Mesenchymal stem cell (in vitro differentiated cells and primary cell): Measurements from ENCODE around the gene DOCK10. TPM values are rescaled to one million over a fixed set of nuclear protein-coding genes. Genes with fewer than 3 reads are reported as not detected.

ENCODE experiments used
- DNase-seq: peaks from one replicate; pipeline ENCODE4 v3.0.0-alpha.2; 2013
- H2AFZ ChIP-seq: one replicate; pipeline ENCODE4 v1.6.1; 2013; ENCODE audit warnings: low read depth, mild to moderate bottlenecking, control low read depth, inconsistent platforms, low read length, moderate library complexity
- H2AK5ac ChIP-seq: 2 replicates; pipeline ENCODE4 v1.6.1; 2013; ENCODE audit warnings: low read length, moderate library complexity, mild to moderate bottlenecking, inconsistent platforms; ENCODE audit not compliant: severe bottlenecking
- H2BK120ac ChIP-seq: one replicate; pipeline ENCODE4 v1.6.1; 2013; ENCODE audit warnings: low read depth, mild to moderate bottlenecking, inconsistent platforms, low read length, moderate library complexity
- H2BK12ac ChIP-seq, 2 experiments: one replicate each; pipeline ENCODE4 v1.6.1; 2013; ENCODE audit warnings: inconsistent platforms in 2 of 2, low read length in 2 of 2, mild to moderate bottlenecking in 2 of 2, moderate library complexity in 2 of 2, control low read depth in 1 of 2
- H2BK15ac ChIP-seq: one replicate; pipeline ENCODE4 v1.6.1; 2013; ENCODE audit warnings: mild to moderate bottlenecking, low read depth, inconsistent platforms; ENCODE audit not compliant: poor library complexity, severe bottlenecking
- H2BK5ac ChIP-seq: 2 replicates; pipeline ENCODE4 v1.6.1; 2013; ENCODE audit warnings: low read depth, mild to moderate bottlenecking, low read length, control low read depth, inconsistent platforms; ENCODE audit not compliant: poor library complexity, severe bottlenecking
- H3K14ac ChIP-seq, 2 experiments: one replicate each; pipeline ENCODE4 v1.6.1; 2013; ENCODE audit warnings: inconsistent platforms in 2 of 2, low read length in 2 of 2, control low read depth in 1 of 2, mild to moderate bottlenecking in 1 of 2, moderate library complexity in 1 of 2
- H3K18ac ChIP-seq, 2 experiments: one replicate each; pipeline ENCODE4 v1.6.1; 2013; ENCODE audit warnings: inconsistent platforms in 2 of 2, low read length in 2 of 2, control low read depth in 1 of 2, low read depth in 1 of 2, mild to moderate bottlenecking in 1 of 2
- H3K23ac ChIP-seq, 2 experiments: one replicate each; pipeline ENCODE4 v1.6.1; 2013; ENCODE audit warnings: inconsistent platforms in 2 of 2, low read length in 2 of 2, mild to moderate bottlenecking in 2 of 2, moderate library complexity in 2 of 2, control low read depth in 1 of 2
- H3K27ac ChIP-seq: 2 replicates; pipeline ENCODE4 v1.5.1; 2013; ENCODE audit warnings: mild to moderate bottlenecking, moderate library complexity, low read length, control low read depth, inconsistent platforms; ENCODE audit not compliant: poor library complexity, severe bottlenecking
- H3K27me3 ChIP-seq, 2 experiments: 2 replicates each; pipeline versions ENCODE4 v1.6.1 to v1.7.0; 2013; ENCODE audit warnings: low read length in 2 of 2, mild to moderate bottlenecking in 2 of 2, moderate library complexity in 2 of 2, control low read depth in 1 of 2, inconsistent platforms in 1 of 2; ENCODE audit not compliant: control insufficient read depth in 1 of 2, insufficient read depth in 1 of 2
- H3K36me3 ChIP-seq, 2 experiments: 2 replicates each; pipeline versions ENCODE4 v1.6.1 to v1.7.0; 2013; ENCODE audit warnings: low read length in 2 of 2, control low read depth in 1 of 2, inconsistent platforms in 1 of 2, low read depth in 1 of 2, mild to moderate bottlenecking in 1 of 2; ENCODE audit not compliant: insufficient read depth in 2 of 2, control insufficient read depth in 1 of 2
- H3K4ac ChIP-seq, 2 experiments: one replicate each; pipeline ENCODE4 v1.6.1; 2013; ENCODE audit warnings: inconsistent platforms in 2 of 2, low read length in 2 of 2, mild to moderate bottlenecking in 2 of 2, moderate library complexity in 2 of 2, control low read depth in 1 of 2, low read depth in 1 of 2
- H3K4me1 ChIP-seq: 2 replicates; pipeline ENCODE4 v1.6.1; 2013; ENCODE audit warnings: low read depth, low read length, control low read depth; ENCODE audit not compliant: control insufficient read depth, insufficient read depth
- H3K4me2 ChIP-seq: 2 replicates; pipeline ENCODE4 v1.6.1; 2013; ENCODE audit warnings: low read length, mild to moderate bottlenecking, inconsistent platforms; ENCODE audit not compliant: poor library complexity, severe bottlenecking
- H3K4me3 ChIP-seq, 2 experiments: 2 replicates each; pipeline versions ENCODE4 v1.5.1 to v1.7.0; 2013; ENCODE audit warnings: low read length in 2 of 2, mild to moderate bottlenecking in 2 of 2, control low read depth in 1 of 2, low read depth in 1 of 2; ENCODE audit not compliant: insufficient read depth in 1 of 2
- H3K79me1 ChIP-seq: replicated peaks from 2 replicates; pipeline ENCODE4 v1.6.1; 2013; ENCODE audit warnings: mild to moderate bottlenecking, control low read depth, low read length, inconsistent platforms; ENCODE audit not compliant: poor library complexity, severe bottlenecking
- H3K9ac ChIP-seq: 2 replicates; pipeline ENCODE4 v1.7.0; 2013; ENCODE audit warnings: mild to moderate bottlenecking, low read length, moderate library complexity
- H3K9me3 ChIP-seq: 2 replicates; pipeline ENCODE4 v1.7.0; 2013; ENCODE audit warnings: mild to moderate bottlenecking, low read length; ENCODE audit not compliant: control insufficient read depth
- H4K8ac ChIP-seq: one replicate; pipeline ENCODE4 v1.6.1; 2013; ENCODE audit warnings: inconsistent platforms, mild to moderate bottlenecking, low read length, moderate library complexity
- H4K91ac ChIP-seq: one replicate; pipeline ENCODE4 v1.6.1; 2013; ENCODE audit warnings: mild to moderate bottlenecking, low read length, inconsistent platforms
- WGBS: methylation state at CpG from one replicate; pipeline ENCODE4 v1.1.7; 2013; ENCODE audit warnings: mixed read lengths; 5-methylcytosine and 5-hydroxymethylcytosine counted together
- polyA plus RNA-seq, 2 experiments: library from polyadenylated mRNA; stranded (reverse); fragments of 200-250 nt; gene quantifications; one replicate each; pipeline ENCODE4 v1.2.3, GENCODE V29; 2013

DOCK10 gene
- polyA plus RNA-seq (2013, experiment 1 of 2), result 5.5 TPM
- polyA plus RNA-seq (2013, experiment 2 of 2), result 5.1 TPM

DNA sequence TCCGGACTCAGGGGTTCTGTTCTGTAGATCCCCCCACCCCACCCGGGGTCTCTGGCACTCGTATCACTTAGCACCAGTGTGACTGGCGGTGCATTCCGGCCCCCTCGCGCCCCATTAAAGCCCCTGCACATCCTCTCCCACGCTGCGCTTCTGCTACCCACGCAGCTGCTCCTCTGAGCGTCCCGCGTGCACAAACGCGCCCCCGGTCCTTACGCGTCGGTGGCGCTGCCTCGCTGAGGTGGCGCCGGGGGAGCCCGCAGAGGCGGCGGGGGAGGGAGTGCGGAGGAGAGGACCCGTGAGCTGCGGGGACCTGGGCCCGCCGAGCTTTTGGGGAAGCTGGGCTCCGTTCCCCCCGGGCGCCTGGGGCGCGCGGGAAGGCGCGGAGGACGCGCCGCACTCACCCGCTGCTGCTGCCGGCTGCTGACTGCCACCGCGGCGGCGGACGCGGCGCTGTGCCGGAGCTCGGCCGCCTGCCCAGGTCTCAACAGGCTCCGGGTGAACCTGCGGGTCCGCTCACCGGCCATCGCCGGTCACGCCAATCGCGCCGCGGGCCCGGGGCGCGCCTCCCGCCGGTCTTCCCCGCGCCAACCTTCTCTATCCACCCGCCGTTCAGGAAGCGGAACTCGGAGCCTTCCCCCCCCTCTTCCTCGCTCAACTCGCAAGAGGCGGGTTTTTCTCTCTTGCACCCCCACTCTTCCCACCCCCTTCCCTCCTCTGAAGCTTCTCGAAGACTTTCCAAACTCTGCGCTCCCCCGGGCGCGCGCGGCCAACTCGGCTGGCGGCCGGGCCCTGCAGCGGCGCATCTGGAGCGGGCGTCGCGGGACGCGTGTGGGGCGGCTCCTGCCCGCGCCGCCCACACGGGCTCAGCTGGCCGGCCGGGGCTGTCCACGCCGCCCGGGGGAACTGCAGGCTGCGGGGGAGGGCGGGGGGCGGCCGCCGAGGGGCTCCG, at the start of gene DOCK10:
Gene DOCK10, minus strand, starts transcription at position 618 of the 949 bp plus-strand sequence. Its CDS starts 94 bp downstream, at position 524.
- peak; percentile 42 for DNase-seq
- H3K79me1 ChIP-seq, result peaks cover 12% of the 10 kb centered on the region
- peak within 1 kb of the TSS; percentile 23 to 42 for H3K18ac ChIP-seq
- peak within 1 kb of the TSS; percentile 84 for H3K9ac ChIP-seq
- no peak within 1 kb of the TSS for H3K14ac ChIP-seq
- H2BK12ac ChIP-seq, result peak within 1 kb of the TSS in 1 of 2 experiments; percentile 24
- peaks cover 12% of the 10 kb centered on the region for H3K4me1 ChIP-seq
- peak within 1 kb of the TSS; percentile 70 for H2AFZ ChIP-seq
- H3K27ac ChIP-seq, result no peak within 1 kb of the TSS
- WGBS, result under 1% methylated on average over 67 of the region's 113 CpGs
- no peaks in the 10 kb centered on the region for H3K27me3 ChIP-seq
- no peak within 1 kb of the TSS for H2AK5ac ChIP-seq
- H2BK5ac ChIP-seq, result no peak within 1 kb of the TSS
- H4K8ac ChIP-seq, result no peak within 1 kb of the TSS
- peak within 1 kb of the TSS; percentile 86 for H2BK15ac ChIP-seq
- H3K23ac ChIP-seq, result peak within 1 kb of the TSS in 1 of 2 experiments; percentile 36
- no peaks in the 10 kb centered on the region for H3K9me3 ChIP-seq
- H3K4me3 ChIP-seq, result peak within 1 kb of the TSS; percentile 80 to 88
- no peaks in the 10 kb centered on the region for H3K36me3 ChIP-seq
- H2BK120ac ChIP-seq, result peak within 1 kb of the TSS; percentile 55
- peak within 1 kb of the TSS in 1 of 2 experiments; percentile 28 for H3K4ac ChIP-seq
- H3K4me2 ChIP-seq, result peak within 1 kb of the TSS; percentile 97
- H4K91ac ChIP-seq, result peak within 1 kb of the TSS; percentile 16

GRCh38 chr2:225091336-225091735, 49.1 kb upstream of the DOCK10 start:
- Histone ChIP-seq H3K36me3 (no peaks in the 10 kb centered on the region), H2BK15ac (no peak overlapping the region)

GRCh38 chr2:225090746-225091145, 48.5 kb upstream of the DOCK10 start:
- WGBS, result 82% methylated on average over 3 of the region's 3 CpGs
- H3K27me3 ChIP-seq, result no peaks in the 10 kb centered on the region
- no peak overlapping the region for H3K27ac ChIP-seq
- no peak overlapping the region for H4K8ac ChIP-seq
- no peak overlapping the region for H2BK15ac ChIP-seq
- H2AFZ ChIP-seq, result no peak overlapping the region
- H3K36me3 ChIP-seq, result no peaks in the 10 kb centered on the region
- no peak overlapping the region for H2BK5ac ChIP-seq
- H2AK5ac ChIP-seq, result no peak overlapping the region
- H4K91ac ChIP-seq, result no peak overlapping the region
- no peak overlapping the region for H3K9ac ChIP-seq
- no peaks in the 10 kb centered on the region for H3K9me3 ChIP-seq
- no peaks in the 10 kb centered on the region for H3K79me1 ChIP-seq
- peaks cover 1% of the 10 kb centered on the region for H3K4me1 ChIP-seq
- no peak overlapping the region for H2BK120ac ChIP-seq
- no peak overlapping the region for H3K18ac ChIP-seq
- no peak overlapping the region for H3K4ac ChIP-seq
- no peak overlapping the region for H3K14ac ChIP-seq
- H3K23ac ChIP-seq, result no peak overlapping the region
- DNase-seq, result peak; percentile 8
- H3K4me2 ChIP-seq, result no peak overlapping the region
- no peak overlapping the region for H2BK12ac ChIP-seq
- H3K4me3 ChIP-seq, result no peak overlapping the region

More at GRCh38 chr2:225091336-225091735, 49.1 kb upstream of the DOCK10 start:
- Histone ChIP-seq H3K4ac (no peak overlapping the region), H4K91ac (no peak overlapping the region), H3K4me2 (no peak overlapping the region), H3K4me3 (no peak overlapping the region), H4K8ac (no peak overlapping the region), H3K14ac (no peak overlapping the region), H2BK5ac (no peak overlapping the region), H3K27ac (peak overlapping the region; percentile 9), H3K27me3 (no peaks in the 10 kb centered on the region), H2AK5ac (no peak overlapping the region), H3K18ac (no peak overlapping the region), H2BK120ac (no peak overlapping the region), H3K79me1 (no peaks in the 10 kb centered on the region), H2BK12ac (no peak overlapping the region), H2AFZ (no peak overlapping the region), H3K4me1 (peaks cover 1% of the 10 kb centered on the region), H3K9me3 (no peaks in the 10 kb centered on the region), H3K9ac (peak overlapping the region; percentile 71), H3K23ac (no peak overlapping the region)
- WGBS, result 0% methylated on average over 1 of the region's 2 CpGs
- peak; percentile 85 for DNase-seq

GRCh38 chr2:225086915-225087314, 44.6 kb upstream of the DOCK10 start:
- whole genome bisulfite sequencing, result 55% methylated on average over 3 of the region's 5 CpGs
- H3K14ac ChIP-seq, result no peak overlapping the region
- H3K9ac ChIP-seq, result no peak overlapping the region
- no peak overlapping the region for H2AK5ac ChIP-seq
- H3K36me3 ChIP-seq, result no peaks in the 10 kb centered on the region
- H2AFZ ChIP-seq, result no peak overlapping the region
- no peak overlapping the region for H2BK12ac ChIP-seq
- no peak overlapping the region for H2BK15ac ChIP-seq
- H4K91ac ChIP-seq, result no peak overlapping the region
- no peak overlapping the region for H3K4me3 ChIP-seq
- no peaks in the 10 kb centered on the region for H3K27me3 ChIP-seq
- no peak overlapping the region for H3K4ac ChIP-seq
- no peak overlapping the region for H3K23ac ChIP-seq
- no peak overlapping the region for H2BK120ac ChIP-seq
- H2BK5ac ChIP-seq, result no peak overlapping the region
- no peak for DNase-seq
- H4K8ac ChIP-seq, result no peak overlapping the region
- H3K9me3 ChIP-seq, result no peaks in the 10 kb centered on the region
- no peak overlapping the region for H3K27ac ChIP-seq
- no peak overlapping the region for H3K4me2 ChIP-seq
- H3K79me1 ChIP-seq, result no peaks in the 10 kb centered on the region
- H3K18ac ChIP-seq, result no peak overlapping the region
- peaks cover 1% of the 10 kb centered on the region for H3K4me1 ChIP-seq
